Non-pigmented ciliary epithelial cell (primary cell): ENCODE data around the gene JPH2.
"Not testable (repeated sequence)": the region's sequence is repeated elsewhere in the genome, so short reads cannot be mapped to it uniquely, and the experiment has no call there.

ENCODE experiments used
- DNase-seq: peaks from one replicate; pipeline ENCODE4 v3.0.0-alpha.2; 2010; ENCODE audit warnings: low read depth

JPH2 gene

GRCh38 chr20:44159125-44159524 is 27.9 kb downstream of the JPH2 start:
- no peak for DNase-seq

DNA sequence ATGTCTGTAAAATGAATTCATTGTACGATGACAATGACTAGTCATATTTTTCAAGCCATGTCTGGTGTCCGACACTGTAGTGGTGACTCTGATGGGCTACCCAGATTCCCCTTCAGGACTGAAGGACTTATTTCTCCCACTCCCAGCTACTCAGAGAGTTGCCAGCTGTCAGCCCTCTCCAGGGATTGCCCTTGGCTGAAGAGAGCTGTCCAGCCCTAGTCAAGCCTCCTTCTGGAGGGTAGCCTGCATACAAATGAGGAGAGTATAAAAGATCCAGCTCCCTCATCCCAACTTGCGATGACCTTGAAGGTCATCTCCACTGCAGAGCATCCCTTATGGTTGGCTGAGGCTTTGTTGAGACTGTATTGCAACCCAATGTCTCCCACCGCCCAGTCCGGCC is 29.9 kb downstream of the JPH2 start:
- no peak for DNase-seq

DNA sequence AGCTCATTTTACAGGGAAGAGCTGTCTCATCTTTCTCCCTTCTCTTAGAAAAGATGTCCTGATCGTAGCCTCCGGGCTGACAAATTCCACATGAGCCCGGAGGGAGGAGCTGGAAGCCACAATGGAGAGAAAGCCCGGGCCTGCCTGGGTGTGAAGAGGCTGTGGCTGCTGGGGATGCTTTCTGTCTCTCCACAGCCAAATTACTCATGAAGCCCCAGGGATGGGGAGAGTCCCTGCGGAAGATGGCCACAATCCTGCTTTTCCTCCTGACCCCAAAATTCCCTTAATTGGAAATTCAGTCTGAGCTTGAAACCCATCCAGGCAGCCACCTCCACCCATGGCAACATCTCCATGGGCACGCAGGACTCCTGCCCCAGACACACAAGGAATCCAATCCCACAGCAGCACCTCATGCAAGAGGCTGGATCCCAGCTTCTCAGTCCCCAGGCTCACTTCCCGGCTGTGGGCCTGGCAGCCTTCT is 32.4 kb downstream of the JPH2 start:
- no peak for DNase-seq

DNA sequence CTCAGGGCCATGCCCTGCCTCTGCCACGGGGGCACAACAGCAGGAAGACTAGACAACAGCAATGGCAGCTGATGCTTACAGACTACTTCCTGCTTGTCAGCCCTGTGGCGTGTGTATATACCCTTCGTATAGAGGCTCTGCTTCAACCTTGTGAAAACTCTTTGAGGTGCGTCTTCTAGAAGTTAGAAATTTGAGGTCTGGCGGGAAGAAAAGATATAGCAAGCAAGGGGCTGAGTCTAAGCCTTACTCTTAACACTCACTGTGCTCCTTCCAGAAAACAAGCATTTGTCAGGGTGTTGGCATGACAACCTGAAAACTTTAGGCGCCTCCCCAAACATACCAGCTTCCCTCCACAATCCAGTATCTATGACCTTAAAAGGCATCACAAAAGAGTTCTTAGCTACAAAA is 33.3 kb downstream of the JPH2 start:
- DNase-seq = no peak

- no peak for DNase-seq
Observed at GRCh38 chr20:44151621-44152416, 35.2 kb downstream of the JPH2 start.

DNA sequence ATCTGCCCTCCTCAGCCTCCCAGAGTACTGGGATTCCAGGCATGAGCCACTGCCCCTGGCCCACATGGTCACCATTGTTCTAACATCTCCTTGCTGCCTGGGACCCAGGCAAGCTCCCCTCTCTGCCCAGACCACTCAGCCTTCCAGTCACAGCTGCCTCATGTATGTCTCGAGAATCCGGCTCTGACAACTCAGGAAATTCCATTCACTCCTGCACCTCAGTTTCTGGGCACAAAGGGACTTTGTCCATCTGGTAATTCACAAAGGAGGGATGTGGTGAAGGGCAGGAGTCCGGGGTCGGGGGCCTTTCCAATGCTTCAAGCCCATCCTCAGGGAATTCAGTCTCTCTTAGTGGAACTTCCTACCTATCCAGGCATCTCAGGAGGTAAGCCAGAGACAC is 40.7 kb downstream of the JPH2 start:
- DNase-seq = no peak

GRCh38 chr20:44145131-44145775 is 41.7 kb downstream of the JPH2 start:
- no peak for DNase-seq

DNA sequence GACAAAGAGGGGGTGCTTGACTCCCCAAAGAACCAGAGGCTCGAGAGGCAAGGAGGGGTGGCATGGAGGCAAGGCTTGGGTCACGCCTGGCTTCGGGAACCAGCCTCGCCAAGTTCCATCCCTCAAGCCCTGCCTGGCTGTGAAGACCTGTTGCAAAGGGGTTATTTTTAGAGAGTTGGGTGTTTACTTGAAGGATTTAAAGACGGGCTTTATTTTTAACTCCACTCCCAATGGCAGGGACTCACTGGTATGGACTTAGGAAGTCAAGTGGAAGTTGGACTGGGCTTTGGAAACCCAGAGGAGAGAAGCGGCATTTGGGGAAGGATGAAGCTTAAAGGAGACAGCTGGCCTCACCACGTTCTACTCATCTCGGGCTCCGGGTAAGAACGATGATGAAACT is 43.1 kb downstream of the JPH2 start:
- DNase-seq = no peak

DNA sequence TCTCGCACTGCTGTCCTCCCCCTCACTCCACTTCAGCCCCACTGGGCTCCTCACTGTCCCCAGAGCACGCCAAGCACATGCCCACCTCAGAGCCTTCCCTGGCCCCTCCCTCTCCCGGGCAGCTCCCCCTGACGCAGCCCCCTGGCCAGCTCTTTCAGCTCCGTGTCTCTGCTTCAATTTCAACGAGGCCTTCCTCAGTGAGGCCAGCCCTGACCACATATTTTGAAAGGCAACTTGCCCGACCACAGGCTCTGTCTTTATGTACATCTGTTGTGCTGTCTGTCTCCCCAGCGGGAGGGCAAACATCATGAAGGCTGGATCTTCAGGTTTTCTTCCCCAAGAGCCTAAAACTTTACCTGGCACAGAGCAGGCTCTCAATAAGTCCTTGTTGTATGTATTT is 44.6 kb downstream of the JPH2 start:
- DNase-seq = peak; percentile 13

DNA sequence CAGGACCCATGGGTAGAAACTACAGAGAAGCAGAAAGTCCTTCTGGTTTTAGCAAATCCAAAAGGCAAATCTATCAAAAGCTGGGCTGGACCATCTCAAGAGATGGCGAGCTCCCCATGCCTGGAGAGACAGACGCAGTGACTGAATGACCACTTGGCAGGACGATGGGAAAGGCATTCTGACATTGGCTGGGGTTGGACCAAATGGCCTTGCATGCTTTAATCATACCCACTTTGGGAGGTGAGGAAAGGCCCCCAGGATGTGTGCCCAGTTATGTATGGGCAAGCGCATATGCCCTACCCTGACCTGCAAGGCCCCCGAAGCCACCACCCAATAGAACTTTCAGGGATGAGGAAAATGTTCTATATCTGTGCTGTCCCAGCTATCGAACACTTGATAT is 45.1 kb downstream of the JPH2 start:
- no peak for DNase-seq

DNA sequence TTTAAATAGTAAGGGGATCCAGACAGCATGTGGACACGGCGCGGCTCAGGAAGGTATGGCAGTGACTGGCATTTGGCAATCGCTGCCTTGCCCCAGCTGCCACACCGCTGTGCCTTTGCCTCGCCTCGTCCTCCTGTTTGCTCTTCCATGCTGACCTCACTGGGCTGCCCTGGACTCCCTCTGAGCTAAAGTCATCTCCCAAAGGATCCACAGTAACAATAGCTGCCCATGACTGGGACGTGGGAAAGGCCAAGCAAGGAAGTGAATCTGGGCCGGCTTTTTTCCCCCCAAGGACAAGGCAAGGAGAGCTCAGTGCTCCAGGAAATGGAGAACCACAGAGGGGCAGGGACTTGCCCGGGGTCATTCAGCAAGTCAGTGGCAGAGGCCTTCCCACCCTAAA is 48.1 kb downstream of the JPH2 start:
- DNase-seq = no peak

- peak; percentile 27 for DNase-seq
Observed at GRCh38 chr20:44137266-44137801, 49.7 kb downstream of the JPH2 start.

GRCh38 chr20:44136579-44137265 is 50.3 kb downstream of the JPH2 start:
- DNase-seq = no peak

DNA sequence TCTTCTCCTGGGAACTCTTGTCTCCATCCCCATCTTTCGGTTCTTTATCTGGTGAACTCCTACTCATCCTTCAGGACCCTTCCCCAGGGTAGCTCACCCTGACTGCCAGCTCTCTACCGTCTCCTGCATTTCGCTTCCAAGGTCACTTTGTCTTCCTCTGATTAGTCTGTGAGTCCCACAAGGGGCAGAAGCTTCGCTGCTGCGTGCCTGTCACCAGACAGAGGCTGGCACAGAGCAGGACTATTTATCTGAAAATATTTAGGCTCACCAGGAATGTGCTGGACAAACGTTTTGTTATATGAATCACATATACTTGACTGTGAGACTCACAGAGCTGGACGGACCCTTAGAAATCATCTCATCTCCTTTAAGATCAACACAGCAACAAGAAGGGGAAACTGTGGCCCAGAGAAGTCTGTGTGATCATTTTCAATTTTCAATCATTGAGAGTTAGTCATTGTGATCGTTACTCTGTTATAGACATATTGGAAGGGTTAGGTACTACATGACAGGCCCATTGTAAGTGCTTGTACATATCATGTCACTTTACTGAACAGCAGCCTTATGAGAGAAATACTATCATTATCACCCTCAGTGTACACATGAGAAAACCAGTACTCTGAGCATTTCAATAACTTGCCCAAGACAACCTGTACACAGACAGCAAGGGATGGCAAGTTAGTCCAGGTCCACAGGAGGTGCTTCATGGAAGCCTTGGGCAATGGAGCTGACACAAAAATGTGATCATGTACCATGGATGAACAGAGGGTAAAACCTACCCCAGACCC is 51.4 kb downstream of the JPH2 start:
- DNase-seq = no peak

DNA sequence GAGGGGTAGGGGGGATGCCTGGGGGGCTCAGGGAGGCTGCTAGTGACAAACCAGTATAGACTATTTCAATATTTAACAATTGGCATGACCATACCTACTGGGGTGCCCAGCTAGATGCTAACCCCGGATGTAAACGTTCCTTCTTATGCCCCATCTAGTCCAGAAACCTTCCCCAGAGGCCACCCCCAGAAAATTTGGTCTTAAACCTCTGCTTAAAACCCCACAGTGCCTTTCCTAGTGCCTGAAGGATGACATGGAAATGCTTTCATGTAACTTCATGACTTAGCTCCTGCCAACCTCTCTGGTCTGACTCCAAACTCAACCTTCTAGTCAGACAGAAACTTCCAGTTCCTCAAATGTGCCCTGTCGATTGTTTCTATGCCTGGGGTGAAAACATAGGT is 52.0 kb downstream of the JPH2 start:
- no peak for DNase-seq

DNA sequence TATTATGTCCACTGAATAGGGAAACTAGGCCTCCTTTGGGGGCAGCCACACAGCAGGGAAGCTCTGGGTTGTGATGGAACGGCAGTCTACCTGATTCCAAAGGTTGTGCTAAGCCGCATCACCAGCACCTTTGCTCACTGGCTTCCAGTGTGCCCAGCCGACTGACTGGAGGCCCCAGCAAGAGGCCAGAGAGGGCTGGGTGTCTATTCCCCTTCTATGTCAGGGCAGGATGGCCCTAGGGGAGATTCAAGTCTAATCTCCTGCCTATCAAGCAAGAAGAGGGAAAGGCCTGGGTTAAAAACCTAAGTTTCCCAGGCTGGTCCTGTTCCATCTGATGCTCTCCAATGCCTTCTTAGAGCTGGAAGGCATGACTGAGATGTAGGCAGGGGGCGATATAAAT is 53.6 kb downstream of the JPH2 start:
- DNase-seq = no peak

DNA sequence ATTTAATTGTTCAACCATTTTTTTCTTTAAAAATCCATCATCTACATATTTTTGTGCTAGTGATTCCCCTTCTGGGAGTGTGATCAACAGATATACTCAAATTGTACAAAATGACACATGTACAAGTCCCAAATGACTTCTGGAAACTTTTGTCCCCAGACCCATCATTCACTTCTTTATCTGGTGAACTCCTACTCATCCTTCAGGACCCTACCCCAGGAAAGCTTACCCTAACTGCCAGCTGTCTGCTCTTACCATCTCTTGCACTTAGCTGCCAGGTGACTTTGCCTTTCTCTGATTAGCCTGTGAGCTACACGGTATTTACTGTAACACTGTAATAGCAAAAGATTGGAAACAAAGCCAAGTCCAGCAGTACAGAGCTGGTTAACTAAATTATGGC is 55.3 kb downstream of the JPH2 start:
- no peak for DNase-seq

- DNase-seq = no peak
Observed at GRCh38 chr20:44129911-44130718, 56.9 kb downstream of the JPH2 start.

DNA sequence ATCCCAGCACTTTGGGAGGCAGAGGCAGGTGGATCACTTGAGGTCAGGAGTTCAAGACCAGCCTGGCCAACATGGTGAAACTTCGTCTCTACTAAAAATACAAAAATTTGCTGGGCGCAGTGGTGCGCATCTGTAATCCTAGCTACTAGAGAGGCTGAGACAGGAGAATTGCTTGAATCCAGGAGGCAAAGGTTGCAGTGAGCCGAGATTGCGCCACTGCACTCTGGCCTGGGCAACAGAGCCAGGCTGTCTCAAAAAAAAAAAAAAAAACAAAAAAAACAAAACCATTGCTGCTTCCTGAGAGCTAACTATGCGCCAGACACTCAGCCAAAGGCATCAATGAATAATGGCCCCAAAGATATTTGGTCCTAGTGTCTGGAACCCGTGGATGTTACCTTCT is 57.7 kb downstream of the JPH2 start:
- DNase-seq = not testable (repeated sequence)

- DNase-seq = no peak
Observed at GRCh38 chr20:44126445-44126844, 60.5 kb downstream of the JPH2 start.
